Activated gamma-delta T cell treated with Interleukin-2 at 50 U/mL for 16 hours (primary cell): Measurements from ENCODE around the gene CSRNP2.
A peak's percentile ranks its signal among the peaks of the same experiment; 100 is the strongest.
"Not testable (repeated sequence)": the region's sequence is repeated elsewhere in the genome, so short reads cannot be mapped to it uniquely, and the experiment has no call there.

Experiments used
- DNase-seq: peaks from one replicate; pipeline ENCODE4 v3.0.0-alpha.2; 2020

Gene CSRNP2

GRCh38 chr12:51025836-51026638 lies 57.4 kb downstream of the CSRNP2 start, which contains the start of gene SLC11A2:
Gene SLC11A2 (minus strand): TSS chr12:51026384. CDS start chr12:51010728, 15,656 bp downstream.
- peak; percentile 87 for DNase-seq

- no peak for DNase-seq
Observed at GRCh38 chr12:51025338-51025835, 58.0 kb downstream of the CSRNP2 start.

- DNase-seq = no peak
Observed at GRCh38 chr12:51023625-51024382, 59.6 kb downstream of the CSRNP2 start.

DNA sequence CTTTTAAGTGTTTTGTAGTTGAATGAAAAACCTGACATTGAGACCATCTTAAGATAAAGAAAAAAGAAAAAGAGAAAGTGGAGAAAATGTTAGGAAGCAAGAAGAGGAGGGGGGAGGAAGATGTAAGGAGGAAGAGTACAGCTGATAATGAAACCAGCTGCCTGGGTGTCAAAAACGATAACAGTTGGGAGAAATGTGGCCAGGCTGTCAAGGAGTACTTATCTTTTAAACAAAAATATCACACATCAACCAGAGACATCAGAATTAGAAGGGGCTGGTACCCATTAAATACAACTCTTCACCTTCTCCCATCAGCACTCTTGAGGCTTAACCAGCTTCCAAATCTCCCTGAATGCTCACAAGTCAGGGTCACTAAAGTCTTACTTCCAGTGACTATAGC lies 61.7 kb downstream of the CSRNP2 start:
- no peak for DNase-seq

DNA sequence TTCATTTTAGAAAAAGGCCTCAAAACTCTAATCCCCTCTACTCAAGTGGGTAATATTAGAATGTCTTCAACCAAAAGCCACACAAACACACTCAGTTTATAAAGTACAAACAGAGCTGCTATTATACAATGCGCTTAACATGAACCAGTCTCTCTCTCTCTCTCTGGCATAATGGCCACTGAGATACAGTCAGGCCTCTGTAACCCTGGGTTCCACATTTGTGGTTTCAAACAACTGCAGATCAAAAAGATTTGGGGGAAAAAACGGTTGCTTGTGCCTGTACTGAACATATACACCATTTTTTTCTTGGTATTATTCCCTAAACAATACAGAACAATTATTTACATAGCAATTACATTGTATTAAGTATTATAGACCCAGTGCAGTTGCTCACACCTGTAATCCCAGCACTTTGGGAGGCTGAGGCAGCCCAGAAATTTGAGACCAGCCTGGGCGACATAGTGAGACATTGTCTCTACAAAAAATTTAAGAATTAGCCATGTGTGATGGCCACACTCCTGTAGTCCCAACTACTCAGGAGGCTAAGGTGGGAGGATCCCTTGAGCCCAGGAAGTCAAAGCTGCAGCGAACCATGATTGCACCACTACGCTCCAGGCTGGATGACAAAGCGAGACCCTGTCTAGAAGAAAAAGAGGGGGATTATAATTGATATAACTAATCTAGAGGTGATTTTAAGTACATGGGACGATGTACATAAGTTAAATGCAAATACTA lies 62.8 kb downstream of the CSRNP2 start:
- no peak for DNase-seq

GRCh38 chr12:51019927-51020326 lies 63.5 kb downstream of the CSRNP2 start:
- no peak for DNase-seq

GRCh38 chr12:51018956-51019355 lies 64.4 kb downstream of the CSRNP2 start:
- no peak for DNase-seq

DNA sequence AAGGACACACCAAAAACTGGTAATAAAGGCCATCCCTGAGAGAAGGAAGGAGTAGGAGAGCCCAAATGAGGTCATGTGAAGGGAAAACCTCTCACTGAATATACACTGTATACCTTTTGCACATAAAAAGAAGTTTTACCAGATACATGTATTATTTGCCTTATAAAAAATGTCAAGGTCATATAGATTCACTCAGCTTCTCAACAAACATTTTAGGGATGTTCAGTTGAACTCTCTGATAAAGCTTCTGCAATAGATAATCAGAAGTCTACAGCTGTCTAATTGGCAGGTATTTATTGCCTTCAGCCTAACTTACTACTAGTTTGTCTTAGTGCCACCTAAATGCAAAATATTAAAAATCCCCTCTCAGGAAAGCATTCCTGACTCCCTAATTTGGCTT lies 65.9 kb downstream of the CSRNP2 start:
- no peak for DNase-seq

DNA sequence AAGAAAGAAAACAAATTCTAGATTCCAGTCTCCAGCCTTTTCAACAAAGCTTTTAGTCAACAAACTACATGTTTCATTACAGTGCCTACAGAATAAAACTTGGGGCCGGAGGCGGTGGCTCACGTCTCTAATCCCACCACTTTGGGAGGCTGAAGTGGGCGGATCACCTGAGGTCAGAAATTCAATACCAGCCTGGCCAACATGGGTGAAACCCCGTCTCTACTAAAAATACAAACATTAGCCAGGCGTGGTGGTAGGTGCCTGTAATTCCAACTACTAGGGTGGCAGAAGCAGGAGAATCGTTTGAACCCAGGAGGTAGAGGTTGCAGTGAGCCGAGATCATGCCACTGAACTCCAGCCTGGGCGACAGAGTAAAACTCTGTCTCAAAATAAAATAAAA lies 68.9 kb downstream of the CSRNP2 start:
- DNase-seq = not testable (repeated sequence)

- DNase-seq = no peak
Observed at GRCh38 chr12:51013441-51013840, 70.0 kb downstream of the CSRNP2 start.

- no peak for DNase-seq
Observed at GRCh38 chr12:51012570-51013236, 70.7 kb downstream of the CSRNP2 start.

DNA sequence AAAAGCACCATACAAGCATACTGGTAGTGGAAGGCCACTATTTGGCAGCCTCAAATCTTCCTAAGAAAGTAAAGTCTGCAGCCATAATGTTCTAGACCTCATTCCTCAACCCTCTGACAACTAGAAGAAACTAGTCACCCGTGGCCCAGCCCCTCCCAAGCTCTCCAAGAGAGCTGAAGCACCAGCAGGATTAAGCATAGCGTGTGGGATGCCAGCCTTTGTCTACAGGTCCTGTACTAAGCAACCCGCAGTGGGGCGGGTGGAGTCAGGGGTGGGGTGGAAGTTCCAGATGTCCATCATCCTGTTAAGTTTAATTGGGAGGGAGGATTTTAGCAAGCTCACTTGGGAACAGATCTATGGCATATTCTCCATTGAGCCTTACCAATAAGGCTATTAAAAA lies 71.4 kb downstream of the CSRNP2 start:
- no peak for DNase-seq
